Stimulated activated CD8-positive, alpha-beta memory T cell treated with anti-CD3 and anti-CD28 coated beads, Interleukin-4, amount 100 ng/mL, for 1 hour (primary cell): ENCODE measurements around the gene DACT1.

Source experiments
- DNase-seq, 2 donors: peaks; one replicate each; pipeline ENCODE4 v3.0.0-alpha.2; 2020; ENCODE audit warnings: low read depth in 2 of 2, low spot score in 1 of 2

The DACT1 gene

GRCh38 chr14:58635091-58635830 lies 2.5 kb upstream of the DACT1 start:
- DNase-seq = no peak

GRCh38 chr14:58636129-58636528 lies 1.6 kb upstream of the DACT1 start:
- DNase-seq = no peak

- no peak for DNase-seq
Observed at GRCh38 chr14:58637040-58637390, 747 bp upstream of the DACT1 start.

- DNase-seq = no peak
Observed at GRCh38 chr14:58638231-58639197, 752 bp downstream of the DACT1 start.

- DNase-seq = no peak
Observed at GRCh38 chr14:58639198-58639565, 1.4 kb downstream of the DACT1 start.

- DNase-seq = no peak
Observed at GRCh38 chr14:58639842-58640484, 2.2 kb downstream of the DACT1 start.

- no peak for DNase-seq
Observed at GRCh38 chr14:58640959-58641358, 3.2 kb downstream of the DACT1 start.

- no peak for DNase-seq
Observed at GRCh38 chr14:58641509-58641908, 3.7 kb downstream of the DACT1 start.

GRCh38 chr14:58643366-58643765 lies 5.6 kb downstream of the DACT1 start:
- DNase-seq = no peak

GRCh38 chr14:58645641-58646040 lies 7.9 kb downstream of the DACT1 start:
- no peak for DNase-seq

GRCh38 chr14:58646479-58646878 lies 8.7 kb downstream of the DACT1 start:
- DNase-seq = no peak

GRCh38 chr14:58647777-58648176 lies 10.0 kb downstream of the DACT1 start:
- DNase-seq = no peak

GRCh38 chr14:58650857-58651256 lies 13.1 kb downstream of the DACT1 start:
- no peak for DNase-seq

- DNase-seq = no peak
Observed at GRCh38 chr14:58656671-58657411, 19.1 kb downstream of the DACT1 start.

- DNase-seq = no peak
Observed at GRCh38 chr14:58659061-58659460, 21.3 kb downstream of the DACT1 start.

- DNase-seq = no peak
Observed at GRCh38 chr14:58659846-58660245, 22.1 kb downstream of the DACT1 start.

- no peak for DNase-seq
Observed at GRCh38 chr14:58660407-58660806, 22.6 kb downstream of the DACT1 start.

- no peak for DNase-seq
Observed at GRCh38 chr14:58662018-58662417, 24.3 kb downstream of the DACT1 start.

- no peak for DNase-seq
Observed at GRCh38 chr14:58662759-58663158, 25.0 kb downstream of the DACT1 start.

GRCh38 chr14:58663494-58664111 lies 25.8 kb downstream of the DACT1 start:
- no peak for DNase-seq
